HepG2 (cell line): Measurements from ENCODE around the gene TFDP1. TPM values are rescaled to one million over a fixed set of nuclear protein-coding genes. Genes with fewer than 3 reads are reported as not detected.

Source experiments
- BRCA1 ChIP-seq: sonication (generic); formaldehyde crosslinking; IDR thresholded peaks from 2 replicates; pipeline ENCODE4 v1.4.0; 2020; ENCODE audit warnings: missing genetic modification reagents
- CCAR2 ChIP-seq: fragments of 200-400 bp; formaldehyde crosslinking; optimal IDR thresholded peaks from 2 replicates; pipeline ENCODE3; 2018; ENCODE audit warnings: low read depth, mild to moderate bottlenecking, low read length, moderate library complexity
- FOXM1 ChIP-seq: sonication (generic); formaldehyde crosslinking; IDR thresholded peaks from 2 replicates; pipeline ENCODE4 v1.5.0; 2020; ENCODE audit warnings: missing genetic modification reagents
- FOXP1 ChIP-seq, 2 experiments: fragments of 450-650 bp in 1 of 2; IDR thresholded peaks; 2 replicates each; pipeline ENCODE4 v1.6.1; 2017 to 2018; ENCODE audit warnings: antibody characterized with exemption in 1 of 2
- GABPA ChIP-seq, 2 experiments: IDR thresholded peaks; 2 replicates each; pipeline ENCODE4 v1.6.1; 2011 to 2016; ENCODE audit warnings: low read depth in 2 of 2, low read length in 1 of 2, missing biosample characterization in 1 of 2, missing genetic modification characterization in 1 of 2
- GZF1 ChIP-seq: sonication (generic); formaldehyde crosslinking; IDR thresholded peaks from 2 replicates; pipeline ENCODE4 v1.5.1; 2020; ENCODE audit warnings: mild to moderate bottlenecking, missing genetic modification reagents
- HMGA1 ChIP-seq: sonication (generic); formaldehyde crosslinking; conservative IDR thresholded peaks from 2 replicates; pipeline ENCODE4 v1.4.0; 2020; ENCODE audit warnings: missing genetic modification reagents
- HNRNPH1 ChIP-seq: fragments of 200-400 bp; formaldehyde crosslinking; optimal IDR thresholded peaks from 2 replicates; pipeline ENCODE3; 2017; ENCODE audit warnings: mild to moderate bottlenecking, low read depth, low read length
- KMT2A ChIP-seq: sonication (generic); formaldehyde crosslinking; IDR thresholded peaks from 2 replicates; pipeline ENCODE4 v1.4.0; 2020; ENCODE audit warnings: missing genetic modification reagents
- NFKBIZ ChIP-seq: IDR thresholded peaks from 2 replicates; pipeline ENCODE4 v1.6.1; 2018; ENCODE audit warnings: missing genetic modification reagents, missing compliant biosample characterization
- NFYB ChIP-seq: sonication (generic); formaldehyde crosslinking; IDR thresholded peaks from 2 replicates; pipeline ENCODE4 v1.4.0; 2020; ENCODE audit warnings: missing genetic modification reagents
- PHF8 ChIP-seq: sonication (generic); formaldehyde crosslinking; IDR thresholded peaks from 2 replicates; pipeline ENCODE4 v1.5.0; 2020; ENCODE audit warnings: missing genetic modification reagents
- POLR2A ChIP-seq, 2 experiments: IDR thresholded peaks; 2 replicates each; pipeline ENCODE4 v1.6.1; 2011; ENCODE audit warnings: low read depth in 2 of 2, low read length in 2 of 2, mild to moderate bottlenecking in 1 of 2, moderate library complexity in 1 of 2; ENCODE audit not compliant: insufficient read depth in 1 of 2
- STAG1 ChIP-seq: sonication (generic); formaldehyde crosslinking; IDR thresholded peaks from 2 replicates; pipeline ENCODE4 v1.4.0; 2020; ENCODE audit warnings: missing genetic modification reagents
- TARDBP ChIP-seq: sonication (generic); formaldehyde crosslinking; IDR thresholded peaks from 2 replicates; pipeline ENCODE4 v1.8.0; 2022; ENCODE audit warnings: mild to moderate bottlenecking, missing genetic modification reagents
- ZFP36L2 ChIP-seq: sonication (generic); formaldehyde crosslinking; IDR thresholded peaks from 2 replicates; pipeline ENCODE4 v1.4.0; 2020; ENCODE audit warnings: missing genetic modification reagents
- ZMAT3 ChIP-seq: sonication (generic); formaldehyde crosslinking; conservative IDR thresholded peaks from 2 replicates; pipeline ENCODE4 v1.7.0; 2021; ENCODE audit warnings: missing genetic modification reagents
- ZNF281 ChIP-seq: sonication (generic); formaldehyde crosslinking; IDR thresholded peaks from 2 replicates; pipeline ENCODE4 v1.4.0; 2020; ENCODE audit warnings: missing genetic modification reagents, borderline replicate concordance
- ZNF570 ChIP-seq: sonication (generic); formaldehyde crosslinking; IDR thresholded peaks from 2 replicates; pipeline ENCODE4 v1.4.0; 2020; ENCODE audit warnings: mild to moderate bottlenecking, missing genetic modification reagents, borderline replicate concordance
- polyA plus RNA-seq, 8 experiments: library from polyadenylated mRNA; depleted of rRNA in 3 of 8; stranded (reverse) in 7 of 8; unstranded in 1 of 8; fragments of >200 nt; fragmentation: Illumina TruSeq in 4 of 8; extraction: Trizol in 4 of 8; gene quantifications; 2 replicates each; pipeline versions ENCODE4 v1.2.1 to v1.2.3, GENCODE V29; 2011 to 2016; ENCODE audit warnings: low read depth in 4 of 8, missing spikeins in 1 of 8, mixed read lengths in 1 of 8; ENCODE audit not compliant: insufficient read depth in 1 of 8
- total RNA-seq, 5 experiments: library from RNA; depleted of rRNA; stranded (reverse); fragments of >200 nt; fragmentation: Illumina TruSeq; extraction: Trizol; gene quantifications; 2 replicates each; pipeline ENCODE4 v1.2.3, GENCODE V29; 2016; ENCODE audit warnings: low read depth in 1 of 5
- TF ChIP-seq, protein P1 (sequence below): sonication (generic); formaldehyde crosslinking; IDR thresholded peaks from 2 replicates; pipeline ENCODE4 v1.5.0; 2020; ENCODE audit warnings: missing genetic modification reagents
- TF ChIP-seq, protein P2 (sequence below): fragments of 450-650 bp; IDR thresholded peaks from 2 replicates; pipeline ENCODE4 v1.6.1; 2016

TFDP1 gene
- total and polyA plus RNA-seq, 2 of the 13 experiments (the other 11 are each of a cell fraction or from before 2014, with no cell fraction given), result 38.0 to 84.2 TPM

DNA sequence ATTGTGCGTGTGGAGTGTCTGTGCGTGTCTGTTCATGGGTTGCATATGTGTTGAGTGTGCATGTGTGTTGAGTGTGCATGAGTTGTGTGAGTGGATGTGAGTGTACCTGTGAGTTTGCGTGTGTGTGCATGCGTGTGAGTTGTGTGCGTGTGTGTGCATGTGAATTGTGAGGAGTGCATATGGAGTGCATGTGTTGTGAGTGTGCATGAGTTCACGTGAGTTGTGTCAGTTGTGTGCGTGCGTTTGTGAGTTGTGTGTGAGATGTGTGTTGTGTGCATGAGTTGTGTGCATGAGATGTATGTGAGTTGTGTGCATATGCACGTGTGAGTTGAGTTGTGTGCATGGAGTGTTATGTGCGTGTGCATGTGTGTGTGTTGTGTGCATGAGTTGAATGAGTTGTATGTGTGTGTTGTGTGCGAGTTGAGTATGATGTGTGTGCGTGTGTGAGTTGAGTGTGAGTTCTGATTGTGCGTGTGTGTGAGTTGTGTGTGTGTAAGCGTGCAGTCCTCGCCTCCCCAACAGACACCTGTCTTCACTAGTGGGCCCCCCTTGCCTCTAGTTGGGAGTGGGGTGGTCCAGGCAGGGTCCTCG lies 29.3 kb downstream of the TFDP1 start (continued):
- no peak for TF ChIP-seq ZNF281 (CRISPR knock-in tag)
- TF ChIP-seq STAG1 (CRISPR knock-in tag), result no peak
- no peak for TF ChIP-seq FOXM1
- no peak for TF ChIP-seq ZNF570 (CRISPR knock-in tag)
- TF ChIP-seq HNRNPH1, result no peak
- TF ChIP-seq TARDBP, result no peak; the same call in 1 of the 2 replicates
- no peak for TF ChIP-seq HMGA1 (CRISPR knock-in tag)
- TF ChIP-seq NFKBIZ (CRISPR knock-in tag), result no peak
- TF ChIP-seq FOXP1 (IDR thresholded peaks at IDR 0.05), result 0 out of 2 replicates have a peak, but pooled peaks have one; percentile 12
- TF ChIP-seq FOXP1 (CRISPR knock-in tag; IDR thresholded peaks at IDR 0.05), result no peak
- no peak for TF ChIP-seq GZF1 (CRISPR knock-in tag)
- TF ChIP-seq, protein P1, sequence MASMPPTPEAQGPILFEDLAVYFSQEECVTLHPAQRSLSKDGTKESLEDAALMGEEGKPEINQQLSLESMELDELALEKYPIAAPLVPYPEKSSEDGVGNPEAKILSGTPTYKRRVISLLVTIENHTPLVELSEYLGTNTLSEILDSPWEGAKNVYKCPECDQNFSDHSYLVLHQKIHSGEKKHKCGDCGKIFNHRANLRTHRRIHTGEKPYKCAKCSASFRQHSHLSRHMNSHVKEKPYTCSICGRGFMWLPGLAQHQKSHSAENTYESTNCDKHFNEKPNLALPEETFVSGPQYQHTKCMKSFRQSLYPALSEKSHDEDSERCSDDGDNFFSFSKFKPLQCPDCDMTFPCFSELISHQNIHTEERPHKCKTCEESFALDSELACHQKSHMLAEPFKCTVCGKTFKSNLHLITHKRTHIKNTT (CRISPR knock-in tag), result no peak
- no peak for TF ChIP-seq NFYB
- TF ChIP-seq ZFP36L2 (CRISPR knock-in tag), result no peak
- no peak for TF ChIP-seq ZMAT3 (CRISPR knock-in tag)
- no peak for TF ChIP-seq KMT2A (CRISPR knock-in tag)
- no peak for TF ChIP-seq GABPA (IDR thresholded peaks at IDR 0.05; ENCODE audit: low read depth, low read length)
- no peak for TF ChIP-seq GABPA (CRISPR knock-in tag; IDR thresholded peaks at IDR 0.05; ENCODE audit: low read depth)
- TF ChIP-seq PHF8, result no peak
- no peak for TF ChIP-seq BRCA1 (CRISPR knock-in tag)
- TF ChIP-seq POLR2A (IDR thresholded peaks at IDR 0.05; ENCODE audit: insufficient read depth in 1 of 2, low read depth in 2 of 2, low read length in 2 of 2), result peak in 1 of 2 experiments; percentile 15; a peak in 1 of 4 replicates
- TF ChIP-seq, protein P2, sequence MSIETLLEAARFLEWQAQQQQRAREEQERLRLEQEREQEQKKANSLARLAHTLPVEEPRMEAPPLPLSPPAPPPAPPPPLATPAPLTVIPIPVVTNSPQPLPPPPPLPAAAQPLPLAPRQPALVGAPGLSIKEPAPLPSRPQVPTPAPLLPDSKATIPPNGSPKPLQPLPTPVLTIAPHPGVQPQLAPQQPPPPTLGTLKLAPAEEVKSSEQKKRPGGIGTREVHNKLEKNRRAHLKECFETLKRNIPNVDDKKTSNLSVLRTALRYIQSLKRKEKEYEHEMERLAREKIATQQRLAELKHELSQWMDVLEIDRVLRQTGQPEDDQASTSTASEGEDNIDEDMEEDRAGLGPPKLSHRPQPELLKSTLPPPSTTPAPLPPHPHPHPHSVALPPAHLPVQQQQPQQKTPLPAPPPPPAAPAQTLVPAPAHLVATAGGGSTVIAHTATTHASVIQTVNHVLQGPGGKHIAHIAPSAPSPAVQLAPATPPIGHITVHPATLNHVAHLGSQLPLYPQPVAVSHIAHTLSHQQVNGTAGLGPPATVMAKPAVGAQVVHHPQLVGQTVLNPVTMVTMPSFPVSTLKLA, result peak; percentile 43
- TF ChIP-seq CCAR2, result no peak
